Measurements from ENCODE around the gene ADAMTS3. TPM values are rescaled to one million over a fixed set of nuclear protein-coding genes. Genes with fewer than 3 reads are reported as not detected.

Gene ADAMTS3
- total and polyA plus RNA-seq, 2 donors: 1.5 to 6.3 TPM

GRCh38 chr4:72394012-72394663, 174.9 kb downstream of the ADAMTS3 start:
- WGBS: 85% methylated on average over 3 of the region's 3 CpGs
- DNase-seq (ENCODE audit: extremely low spot score): no peak
- H3K4me1 ChIP-seq (ENCODE audit: insufficient read depth): peaks cover 2% of the 10 kb centered on the region
- no peak overlapping the region for H3K4me3 ChIP-seq (ENCODE audit: low read depth, low read length)
- H3K36me3 ChIP-seq (ENCODE audit: insufficient read depth): no peaks in the 10 kb centered on the region
- no peak overlapping the region for H3K27ac ChIP-seq (ENCODE audit: low read depth)

- Histone ChIP-seq H3K4me3 (ENCODE audit: low read depth, low read length) (no peak overlapping the region), H3K36me3 (ENCODE audit: insufficient read depth) (no peaks in the 10 kb centered on the region), H3K4me1 (ENCODE audit: insufficient read depth) (no peaks in the 10 kb centered on the region), H3K27ac (ENCODE audit: low read depth) (no peak overlapping the region)
- no peak for DNase-seq (ENCODE audit: extremely low spot score)
- WGBS: 97% methylated on average over 2 of the region's 2 CpGs
These were observed 177.7 kb downstream of the ADAMTS3 start for GRCh38 chr4:72391281-72391680.

- H3K36me3 ChIP-seq (ENCODE audit: insufficient read depth): no peaks in the 10 kb centered on the region
These were observed 178.6 kb downstream of the ADAMTS3 start for GRCh38 chr4:72390409-72390808.

GRCh38 chr4:72388521-72388920, 180.5 kb downstream of the ADAMTS3 start:
- no peak overlapping the region for H3K27ac ChIP-seq (ENCODE audit: low read depth)
- H3K4me3 ChIP-seq (ENCODE audit: low read depth, low read length): no peak overlapping the region
- no peak for DNase-seq (ENCODE audit: extremely low spot score)
- H3K4me1 ChIP-seq (ENCODE audit: insufficient read depth): no peaks in the 10 kb centered on the region
- no peaks in the 10 kb centered on the region for H3K36me3 ChIP-seq (ENCODE audit: insufficient read depth)
- 37% methylated on average over 1 of the region's 1 CpG for WGBS

More at GRCh38 chr4:72390409-72390808, 178.6 kb downstream of the ADAMTS3 start:
- 48% methylated on average over 1 of the region's 1 CpG for WGBS
- no peak overlapping the region for H3K4me3 ChIP-seq (ENCODE audit: low read depth, low read length)
- DNase-seq (ENCODE audit: extremely low spot score): no peak
- H3K27ac ChIP-seq (ENCODE audit: low read depth): no peak overlapping the region
- H3K4me1 ChIP-seq (ENCODE audit: insufficient read depth): no peaks in the 10 kb centered on the region

- H3K27ac ChIP-seq (ENCODE audit: low read depth): no peak overlapping the region
- no peak for DNase-seq (ENCODE audit: extremely low spot score)
- H3K4me1 ChIP-seq (ENCODE audit: insufficient read depth): no peaks in the 10 kb centered on the region
- WGBS: 87% methylated on average over 1 of the region's 1 CpG
- no peaks in the 10 kb centered on the region for H3K36me3 ChIP-seq (ENCODE audit: insufficient read depth)
- H3K4me3 ChIP-seq (ENCODE audit: low read depth, low read length): no peak overlapping the region
These were observed 181.1 kb downstream of the ADAMTS3 start for GRCh38 chr4:72387959-72388358.

- Histone ChIP-seq H3K27ac (ENCODE audit: low read depth) (no peak overlapping the region), H3K4me1 (ENCODE audit: insufficient read depth) (no peaks in the 10 kb centered on the region), H3K36me3 (ENCODE audit: insufficient read depth) (no peaks in the 10 kb centered on the region), H3K4me3 (ENCODE audit: low read depth, low read length) (no peak overlapping the region)
- 44% methylated on average over 3 of the region's 3 CpGs for WGBS
- DNase-seq (ENCODE audit: extremely low spot score): no peak
These were observed 185.6 kb downstream of the ADAMTS3 start for GRCh38 chr4:72383439-72383838.

- H3K36me3 ChIP-seq (ENCODE audit: insufficient read depth): no peaks in the 10 kb centered on the region
- DNase-seq (ENCODE audit: extremely low spot score): no peak
- 89% methylated on average over 2 of the region's 2 CpGs for WGBS
- H3K4me1 ChIP-seq (ENCODE audit: insufficient read depth): no peaks in the 10 kb centered on the region
- no peak overlapping the region for H3K4me3 ChIP-seq (ENCODE audit: low read depth, low read length)
- no peak overlapping the region for H3K27ac ChIP-seq (ENCODE audit: low read depth)
These were observed 190.1 kb downstream of the ADAMTS3 start for GRCh38 chr4:72378901-72379300.

- Histone ChIP-seq H3K4me3 (ENCODE audit: low read depth, low read length) (no peak overlapping the region), H3K4me1 (ENCODE audit: insufficient read depth) (no peaks in the 10 kb centered on the region), H3K27ac (ENCODE audit: low read depth) (no peak overlapping the region), H3K36me3 (ENCODE audit: insufficient read depth) (no peaks in the 10 kb centered on the region)
- no peak for DNase-seq (ENCODE audit: extremely low spot score)
- WGBS: 77% methylated on average over 5 of the region's 5 CpGs
These were observed 191.4 kb downstream of the ADAMTS3 start for GRCh38 chr4:72377491-72378194.

- no peaks in the 10 kb centered on the region for H3K4me1 ChIP-seq (ENCODE audit: insufficient read depth)
- no peaks in the 10 kb centered on the region for H3K36me3 ChIP-seq (ENCODE audit: insufficient read depth)
- no peak overlapping the region for H3K27ac ChIP-seq (ENCODE audit: low read depth)
- no peak for DNase-seq (ENCODE audit: extremely low spot score)
- H3K4me3 ChIP-seq (ENCODE audit: low read depth, low read length): no peak overlapping the region
These were observed 192.1 kb downstream of the ADAMTS3 start for GRCh38 chr4:72376901-72377300.

GRCh38 chr4:72375073-72375736, 193.8 kb downstream of the ADAMTS3 start:
- Histone ChIP-seq H3K36me3 (ENCODE audit: insufficient read depth) (no peaks in the 10 kb centered on the region), H3K4me3 (ENCODE audit: low read depth, low read length) (no peak overlapping the region), H3K4me1 (ENCODE audit: insufficient read depth) (no peaks in the 10 kb centered on the region), H3K27ac (ENCODE audit: low read depth) (no peak overlapping the region)
- no peak for DNase-seq (ENCODE audit: extremely low spot score)
- WGBS: 46% methylated on average over 4 of the region's 4 CpGs

GRCh38 chr4:72374159-72374558, 194.9 kb downstream of the ADAMTS3 start:
- Histone ChIP-seq H3K27ac (ENCODE audit: low read depth) (no peak overlapping the region), H3K36me3 (ENCODE audit: insufficient read depth) (no peaks in the 10 kb centered on the region), H3K4me3 (ENCODE audit: low read depth, low read length) (no peak overlapping the region), H3K4me1 (ENCODE audit: insufficient read depth) (no peaks in the 10 kb centered on the region)
- no peak for DNase-seq (ENCODE audit: extremely low spot score)
- 23% methylated on average over 1 of the region's 1 CpG for WGBS

GRCh38 chr4:72366601-72367000, 202.4 kb downstream of the ADAMTS3 start:
- no peak overlapping the region for H3K27ac ChIP-seq (ENCODE audit: low read depth)

GRCh38 chr4:72365981-72366380, 203.0 kb downstream of the ADAMTS3 start:
- no peak overlapping the region for H3K27ac ChIP-seq (ENCODE audit: low read depth)
- no peaks in the 10 kb centered on the region for H3K4me1 ChIP-seq (ENCODE audit: insufficient read depth)
- no peak for DNase-seq (ENCODE audit: extremely low spot score)
- no peak overlapping the region for H3K4me3 ChIP-seq (ENCODE audit: low read depth, low read length)
- 79% methylated on average over 4 of the region's 4 CpGs for WGBS
- no peaks in the 10 kb centered on the region for H3K36me3 ChIP-seq (ENCODE audit: insufficient read depth)

More at GRCh38 chr4:72366601-72367000, 202.4 kb downstream of the ADAMTS3 start:
- Histone ChIP-seq H3K4me1 (ENCODE audit: insufficient read depth) (no peaks in the 10 kb centered on the region), H3K36me3 (ENCODE audit: insufficient read depth) (no peaks in the 10 kb centered on the region), H3K4me3 (ENCODE audit: low read depth, low read length) (no peak overlapping the region)
- DNase-seq (ENCODE audit: extremely low spot score): no peak

- Histone ChIP-seq H3K4me1 (ENCODE audit: insufficient read depth) (no peaks in the 10 kb centered on the region), H3K27ac (ENCODE audit: low read depth) (no peak overlapping the region), H3K4me3 (ENCODE audit: low read depth, low read length) (no peak overlapping the region), H3K36me3 (ENCODE audit: insufficient read depth) (no peaks in the 10 kb centered on the region)
- WGBS: 78% methylated on average over 1 of the region's 1 CpG
- DNase-seq (ENCODE audit: extremely low spot score): no peak
These were observed 204.0 kb downstream of the ADAMTS3 start for GRCh38 chr4:72365016-72365415.
